ENCODE data around the gene DPYD. TPM values are rescaled to one million over a fixed set of nuclear protein-coding genes. Genes with fewer than 3 reads are reported as not detected.

Gene DPYD
- polyA plus RNA-seq, 1 of the 3 experiments (the other 2 are of a cell fraction): 23.0 TPM

DNA sequence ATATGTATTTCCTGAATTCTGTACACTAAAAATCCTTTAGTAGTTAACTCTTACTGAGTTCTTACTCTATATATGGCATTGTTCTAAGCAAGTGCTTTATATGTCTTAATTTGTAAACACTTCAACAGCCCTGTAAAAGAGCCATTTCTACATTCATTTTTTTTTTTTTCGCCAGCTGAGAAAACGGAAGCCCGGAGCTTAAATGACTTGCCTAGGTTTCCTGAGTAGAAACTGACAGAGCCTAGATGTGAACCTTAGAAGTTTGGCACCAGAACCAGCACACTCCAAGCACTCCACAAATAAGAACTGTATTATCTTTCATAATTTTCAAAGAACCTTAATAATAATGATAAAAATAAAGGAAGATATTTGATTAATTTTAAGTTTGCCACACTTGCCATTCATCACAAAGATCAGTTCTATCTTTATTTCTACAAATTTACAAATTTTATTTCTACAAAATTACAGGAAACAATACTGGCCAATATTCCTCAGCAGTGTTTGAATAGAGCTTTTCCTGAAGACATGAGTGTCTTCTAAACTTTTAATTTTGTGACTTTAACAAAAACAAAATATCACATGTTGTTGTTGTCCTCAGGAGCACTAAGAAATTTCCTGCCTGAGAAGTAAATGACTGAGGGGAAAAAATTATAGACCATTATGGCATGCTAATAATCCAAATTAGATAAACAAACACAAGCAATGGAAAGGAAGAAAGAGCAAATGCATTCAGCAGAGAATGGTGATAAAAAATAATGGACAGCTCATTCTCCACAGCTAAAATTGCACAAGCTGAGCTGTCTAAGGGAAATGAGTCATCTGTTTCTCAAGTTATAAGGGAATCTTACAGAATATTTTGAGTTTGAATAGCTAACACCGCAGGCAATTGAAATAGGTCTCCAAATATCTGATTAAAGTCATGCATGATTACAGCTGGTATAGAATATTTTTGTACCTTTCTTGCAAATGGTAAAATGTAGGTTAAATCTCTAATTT lies 71.2 kb downstream of the DPYD start:
- no peak overlapping the region for H3K4me3 ChIP-seq (ENCODE audit: low read depth in 2 of 2, low read length in 1 of 2)
- H3K27me3 ChIP-seq (ENCODE audit: insufficient read depth): no peaks in the 10 kb centered on the region
- H3K79me2 ChIP-seq (ENCODE audit: insufficient read depth): peaks cover 80% of the 10 kb centered on the region
- DNase-seq: no peak
- H3K4me2 ChIP-seq: peak overlapping the region; percentile 30; the same call in 1 of the 2 replicates
- peak overlapping the region; percentile 67 to 72; a peak in 3 of 4 replicates for H3K27ac ChIP-seq (ENCODE audit: low read depth in 2 of 2, low read length in 1 of 2)
- no peaks in the 10 kb centered on the region for H3K9me3 ChIP-seq
- 70% methylated on average over 4 of the region's 4 CpGs for WGBS (ENCODE audit: low lambda C conversion rate)
- peaks cover 23% of the 10 kb centered on the region for H3F3A ChIP-seq (replicated peaks; ENCODE audit: insufficient read depth)
- H3K9ac ChIP-seq: no peak overlapping the region
- H3K4me1 ChIP-seq (ENCODE audit: control insufficient read depth in 1 of 2, insufficient read depth in 2 of 2, low read depth in 1 of 2, low read length in 1 of 2): peaks cover 3 to 18% of the 10 kb centered on the region in 2 experiments; a peak in 2 of 4 replicates
- POLR2A ChIA-PET: interaction anchor here (1.0 kb wide), 1 partner anchor 71 kb away, joined by 3 read pairs; the partner anchor contains the start of gene DPYD
- peaks cover 5 to 32% of the 10 kb centered on the region in 2 experiments for H3K36me3 ChIP-seq (replicated peaks in 1 of 2; ENCODE audit: control insufficient read depth in 1 of 2, insufficient read depth in 2 of 2, low read length in 1 of 2)
- CTCF ChIA-PET: interaction anchor here (0.7 kb wide), 1 partner anchor 672 kb away, joined by 3 read pairs; no protein-coding TSS in a partner anchor
- no peaks in the 10 kb centered on the region for H3K9me2 ChIP-seq
- no peaks in the 10 kb centered on the region for H4K20me1 ChIP-seq (ENCODE audit: insufficient read depth)
- H2AFZ ChIP-seq (ENCODE audit: low read depth): no peak overlapping the region
- TF ChIP-seq SIN3A (IDR thresholded peaks at IDR 0.05; ENCODE audit: borderline replicate concordance, low read depth, low read length) (no peak), FOXM1 (IDR thresholded peaks at IDR 0.05; ENCODE audit: low read depth) (no peak), TCF12 (IDR thresholded peaks at IDR 0.05) (peak; percentile 65), RCOR1 (IDR thresholded peaks at IDR 0.05; ENCODE audit: low read length) (no peak), RAD21 (IDR thresholded peaks at IDR 0.05; ENCODE audit: low read length) (no peak), FOXJ3 (CRISPR knock-in tag; IDR thresholded peaks at IDR 0.05) (no peak), RFX5 (IDR thresholded peaks at IDR 0.05; ENCODE audit: low read length) (no peak), TEAD4 (IDR thresholded peaks at IDR 0.05; ENCODE audit: borderline replicate concordance, insufficient read depth) (0 out of 2 replicates have a peak, but pooled peaks have one; percentile 35), GABPA (IDR thresholded peaks at IDR 0.05; ENCODE audit: low read depth) (no peak; the same call in 1 of the 2 replicates), JUND (IDR thresholded peaks at IDR 0.05) (peak; percentile 86), YY1 (IDR thresholded peaks at IDR 0.05; ENCODE audit: low read depth) (no peak), NFIC (IDR thresholded peaks at IDR 0.05; ENCODE audit: borderline replicate concordance) (peak; percentile 23; the same call in 1 of the 2 replicates), GATA2 (CRISPR knock-in tag; IDR thresholded peaks at IDR 0.05) (no peak), TAF1 (IDR thresholded peaks at IDR 0.05; ENCODE audit: borderline replicate concordance, low read depth, low read length) (no peak), RXRA (IDR thresholded peaks at IDR 0.05; ENCODE audit: borderline replicate concordance, low read depth) (no peak), NRF1 (IDR thresholded peaks at IDR 0.05; ENCODE audit: low read depth, low read length) (no peak), EP300 (IDR thresholded peaks at IDR 0.05; ENCODE audit: borderline replicate concordance in 1 of 2, low read depth in 1 of 2, low read length in 1 of 2) (peak in 1 of 2 experiments; percentile 62; a peak in 2 of 4 replicates), ELF1 (IDR thresholded peaks at IDR 0.05) (no peak), CHD2 (IDR thresholded peaks at IDR 0.05; ENCODE audit: low read length, partially characterized antibody) (no peak), FOSL2 (IDR thresholded peaks at IDR 0.05; ENCODE audit: borderline replicate concordance, low read depth) (peak; percentile 87)
- TF ChIP-seq, protein P1, sequence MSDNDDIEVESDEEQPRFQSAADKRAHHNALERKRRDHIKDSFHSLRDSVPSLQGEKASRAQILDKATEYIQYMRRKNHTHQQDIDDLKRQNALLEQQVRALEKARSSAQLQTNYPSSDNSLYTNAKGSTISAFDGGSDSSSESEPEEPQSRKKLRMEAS (IDR thresholded peaks at IDR 0.05; ENCODE audit: low read depth): peak; percentile 39; the same call in 1 of the 2 replicates
- TF ChIP-seq, protein P2, sequence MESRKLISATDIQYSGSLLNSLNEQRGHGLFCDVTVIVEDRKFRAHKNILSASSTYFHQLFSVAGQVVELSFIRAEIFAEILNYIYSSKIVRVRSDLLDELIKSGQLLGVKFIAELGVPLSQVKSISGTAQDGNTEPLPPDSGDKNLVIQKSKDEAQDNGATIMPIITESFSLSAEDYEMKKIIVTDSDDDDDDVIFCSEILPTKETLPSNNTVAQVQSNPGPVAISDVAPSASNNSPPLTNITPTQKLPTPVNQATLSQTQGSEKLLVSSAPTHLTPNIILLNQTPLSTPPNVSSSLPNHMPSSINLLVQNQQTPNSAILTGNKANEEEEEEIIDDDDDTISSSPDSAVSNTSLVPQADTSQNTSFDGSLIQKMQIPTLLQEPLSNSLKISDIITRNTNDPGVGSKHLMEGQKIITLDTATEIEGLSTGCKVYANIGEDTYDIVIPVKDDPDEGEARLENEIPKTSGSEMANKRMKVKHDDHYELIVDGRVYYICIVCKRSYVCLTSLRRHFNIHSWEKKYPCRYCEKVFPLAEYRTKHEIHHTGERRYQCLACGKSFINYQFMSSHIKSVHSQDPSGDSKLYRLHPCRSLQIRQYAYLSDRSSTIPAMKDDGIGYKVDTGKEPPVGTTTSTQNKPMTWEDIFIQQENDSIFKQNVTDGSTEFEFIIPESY (IDR thresholded peaks at IDR 0.05; ENCODE audit: borderline replicate concordance, low read depth): no peak
- TF ChIP-seq, protein P3, sequence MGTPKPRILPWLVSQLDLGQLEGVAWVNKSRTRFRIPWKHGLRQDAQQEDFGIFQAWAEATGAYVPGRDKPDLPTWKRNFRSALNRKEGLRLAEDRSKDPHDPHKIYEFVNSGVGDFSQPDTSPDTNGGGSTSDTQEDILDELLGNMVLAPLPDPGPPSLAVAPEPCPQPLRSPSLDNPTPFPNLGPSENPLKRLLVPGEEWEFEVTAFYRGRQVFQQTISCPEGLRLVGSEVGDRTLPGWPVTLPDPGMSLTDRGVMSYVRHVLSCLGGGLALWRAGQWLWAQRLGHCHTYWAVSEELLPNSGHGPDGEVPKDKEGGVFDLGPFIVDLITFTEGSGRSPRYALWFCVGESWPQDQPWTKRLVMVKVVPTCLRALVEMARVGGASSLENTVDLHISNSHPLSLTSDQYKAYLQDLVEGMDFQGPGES (IDR thresholded peaks at IDR 0.05; ENCODE audit: low read depth, low read length): no peak
- TF ChIP-seq, protein P4, sequence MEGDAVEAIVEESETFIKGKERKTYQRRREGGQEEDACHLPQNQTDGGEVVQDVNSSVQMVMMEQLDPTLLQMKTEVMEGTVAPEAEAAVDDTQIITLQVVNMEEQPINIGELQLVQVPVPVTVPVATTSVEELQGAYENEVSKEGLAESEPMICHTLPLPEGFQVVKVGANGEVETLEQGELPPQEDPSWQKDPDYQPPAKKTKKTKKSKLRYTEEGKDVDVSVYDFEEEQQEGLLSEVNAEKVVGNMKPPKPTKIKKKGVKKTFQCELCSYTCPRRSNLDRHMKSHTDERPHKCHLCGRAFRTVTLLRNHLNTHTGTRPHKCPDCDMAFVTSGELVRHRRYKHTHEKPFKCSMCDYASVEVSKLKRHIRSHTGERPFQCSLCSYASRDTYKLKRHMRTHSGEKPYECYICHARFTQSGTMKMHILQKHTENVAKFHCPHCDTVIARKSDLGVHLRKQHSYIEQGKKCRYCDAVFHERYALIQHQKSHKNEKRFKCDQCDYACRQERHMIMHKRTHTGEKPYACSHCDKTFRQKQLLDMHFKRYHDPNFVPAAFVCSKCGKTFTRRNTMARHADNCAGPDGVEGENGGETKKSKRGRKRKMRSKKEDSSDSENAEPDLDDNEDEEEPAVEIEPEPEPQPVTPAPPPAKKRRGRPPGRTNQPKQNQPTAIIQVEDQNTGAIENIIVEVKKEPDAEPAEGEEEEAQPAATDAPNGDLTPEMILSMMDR (IDR thresholded peaks at IDR 0.05): no peak
- TF ChIP-seq, protein P5, sequence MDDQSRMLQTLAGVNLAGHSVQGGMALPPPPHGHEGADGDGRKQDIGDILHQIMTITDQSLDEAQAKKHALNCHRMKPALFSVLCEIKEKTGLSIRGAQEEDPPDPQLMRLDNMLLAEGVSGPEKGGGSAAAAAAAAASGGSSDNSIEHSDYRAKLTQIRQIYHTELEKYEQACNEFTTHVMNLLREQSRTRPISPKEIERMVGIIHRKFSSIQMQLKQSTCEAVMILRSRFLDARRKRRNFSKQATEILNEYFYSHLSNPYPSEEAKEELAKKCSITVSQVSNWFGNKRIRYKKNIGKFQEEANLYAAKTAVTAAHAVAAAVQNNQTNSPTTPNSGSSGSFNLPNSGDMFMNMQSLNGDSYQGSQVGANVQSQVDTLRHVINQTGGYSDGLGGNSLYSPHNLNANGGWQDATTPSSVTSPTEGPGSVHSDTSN (IDR thresholded peaks at IDR 0.05): peak; percentile 76
- TF ChIP-seq, protein P6, sequence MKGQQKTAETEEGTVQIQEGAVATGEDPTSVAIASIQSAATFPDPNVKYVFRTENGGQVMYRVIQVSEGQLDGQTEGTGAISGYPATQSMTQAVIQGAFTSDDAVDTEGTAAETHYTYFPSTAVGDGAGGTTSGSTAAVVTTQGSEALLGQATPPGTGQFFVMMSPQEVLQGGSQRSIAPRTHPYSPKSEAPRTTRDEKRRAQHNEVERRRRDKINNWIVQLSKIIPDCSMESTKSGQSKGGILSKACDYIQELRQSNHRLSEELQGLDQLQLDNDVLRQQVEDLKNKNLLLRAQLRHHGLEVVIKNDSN (IDR thresholded peaks at IDR 0.05; ENCODE audit: borderline replicate concordance, low read depth): no peak
